Bone marrow (tissue), 2 donors: Measurements from ENCODE around the gene CAPNS1.
"Not testable (repeated sequence)": the region's sequence is repeated elsewhere in the genome, so short reads cannot be mapped to it uniquely, and the experiment has no call there.

Source experiments
- DNase-seq, 2 donors: peaks; one replicate each; lab custom pipeline; 2025; lab: John Stamatoyannopoulos, UW

Gene CAPNS1

DNA sequence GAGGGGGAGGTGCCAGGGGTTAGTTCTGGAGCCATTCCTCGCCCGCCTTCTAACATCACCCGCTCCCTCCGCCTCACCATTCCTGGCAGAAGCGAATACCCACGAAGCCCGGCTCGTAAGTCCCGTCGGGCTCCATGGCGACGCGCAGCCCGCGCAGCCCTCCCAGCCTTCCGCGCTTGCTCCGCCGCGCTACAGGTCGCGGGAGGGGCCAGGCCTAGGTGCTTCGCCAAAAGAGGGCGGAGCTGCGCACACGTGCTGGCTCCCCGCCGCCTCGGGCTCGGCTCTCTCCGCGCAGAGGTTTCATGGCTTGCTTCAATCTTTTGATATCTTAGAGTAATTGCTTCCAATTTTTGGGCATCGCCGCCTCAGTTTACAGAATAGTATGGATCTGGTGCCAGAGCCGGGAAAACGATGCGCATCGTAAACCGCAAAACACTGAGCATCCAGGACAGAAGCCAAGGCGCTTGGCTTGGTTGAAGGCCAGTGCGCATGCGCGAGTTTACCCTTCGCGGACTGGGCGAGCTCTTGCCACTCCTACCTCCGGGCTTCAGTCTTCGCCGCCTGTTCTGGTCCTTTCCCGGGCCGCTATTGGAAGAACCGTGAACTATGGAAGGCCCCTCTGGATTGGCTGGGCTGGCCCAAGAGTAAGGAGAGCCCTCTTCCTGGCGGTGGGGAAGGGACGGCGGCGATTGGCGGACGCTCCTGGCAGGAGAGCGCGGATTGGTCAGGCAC, 25.0 kb upstream of the CAPNS1 start, which contains the start of gene POLR2I:
Gene POLR2I (minus strand): TSS at position 155 of the 732 bp plus-strand sequence. CDS start 19 bp downstream, at position 136.
- peak; percentile 99 for DNase-seq

DNA sequence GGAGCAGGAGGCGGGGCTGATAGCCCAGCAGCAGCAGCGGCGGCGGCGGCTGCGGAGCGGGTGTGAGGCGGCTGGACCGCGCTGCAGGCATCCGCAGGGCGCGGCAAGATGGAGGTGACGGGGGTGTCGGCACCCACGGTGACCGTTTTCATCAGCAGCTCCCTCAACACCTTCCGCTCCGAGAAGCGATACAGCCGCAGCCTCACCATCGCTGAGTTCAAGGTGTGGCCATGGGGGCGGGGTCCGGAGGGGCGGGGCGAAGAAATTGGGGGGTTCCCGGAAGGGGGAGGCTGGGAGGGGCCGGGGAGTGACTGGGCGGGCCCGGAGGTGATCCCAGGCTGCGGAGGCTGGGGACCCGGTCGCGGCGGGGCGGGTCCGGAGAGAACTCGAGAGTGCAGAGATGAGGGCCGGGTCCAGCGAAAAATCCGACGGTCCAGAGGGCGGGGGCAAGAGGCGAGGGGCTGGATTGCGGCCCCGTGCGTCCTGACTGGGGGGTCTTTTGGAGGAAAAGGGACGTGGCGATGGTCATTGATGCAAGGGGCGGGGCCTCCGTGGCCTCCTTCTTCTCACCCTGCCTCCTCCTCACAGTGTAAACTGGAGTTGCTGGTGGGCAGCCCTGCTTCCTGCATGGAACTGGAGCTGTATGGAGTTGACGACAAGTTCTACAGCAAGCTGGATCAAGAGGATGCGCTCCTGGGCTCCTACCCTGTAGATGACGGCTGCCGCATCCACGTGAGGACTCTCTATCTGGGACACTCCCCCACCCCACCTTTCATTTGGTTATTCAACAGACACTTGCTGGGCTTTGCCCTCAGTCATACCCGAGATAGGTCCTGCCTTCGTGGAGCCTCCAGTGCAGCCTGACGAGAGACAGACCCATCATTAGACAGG, 24.2 kb upstream of the CAPNS1 start, which contains the start of gene TBCB:
Gene TBCB (plus strand): TSS at position 16 of the 891 bp plus-strand sequence. CDS start 93 bp downstream, at position 109.
- DNase-seq: peak; percentile 81 to 98

DNA sequence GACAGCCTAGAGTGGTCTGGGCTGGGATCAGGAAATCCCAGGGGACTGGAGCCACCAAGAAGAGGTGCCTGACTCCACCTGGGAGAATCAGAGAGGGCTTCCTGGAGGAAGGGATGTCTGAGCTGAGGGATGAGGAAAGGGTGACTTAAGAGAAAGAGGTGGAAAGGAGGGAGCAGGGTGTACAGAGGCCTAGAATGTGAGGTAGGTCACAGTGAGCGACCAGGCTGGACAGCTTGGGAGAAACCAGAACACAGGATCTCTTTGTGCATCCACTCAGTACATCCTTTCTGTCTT, 23.6 kb upstream of the CAPNS1 start:
- no peak for DNase-seq

DNA sequence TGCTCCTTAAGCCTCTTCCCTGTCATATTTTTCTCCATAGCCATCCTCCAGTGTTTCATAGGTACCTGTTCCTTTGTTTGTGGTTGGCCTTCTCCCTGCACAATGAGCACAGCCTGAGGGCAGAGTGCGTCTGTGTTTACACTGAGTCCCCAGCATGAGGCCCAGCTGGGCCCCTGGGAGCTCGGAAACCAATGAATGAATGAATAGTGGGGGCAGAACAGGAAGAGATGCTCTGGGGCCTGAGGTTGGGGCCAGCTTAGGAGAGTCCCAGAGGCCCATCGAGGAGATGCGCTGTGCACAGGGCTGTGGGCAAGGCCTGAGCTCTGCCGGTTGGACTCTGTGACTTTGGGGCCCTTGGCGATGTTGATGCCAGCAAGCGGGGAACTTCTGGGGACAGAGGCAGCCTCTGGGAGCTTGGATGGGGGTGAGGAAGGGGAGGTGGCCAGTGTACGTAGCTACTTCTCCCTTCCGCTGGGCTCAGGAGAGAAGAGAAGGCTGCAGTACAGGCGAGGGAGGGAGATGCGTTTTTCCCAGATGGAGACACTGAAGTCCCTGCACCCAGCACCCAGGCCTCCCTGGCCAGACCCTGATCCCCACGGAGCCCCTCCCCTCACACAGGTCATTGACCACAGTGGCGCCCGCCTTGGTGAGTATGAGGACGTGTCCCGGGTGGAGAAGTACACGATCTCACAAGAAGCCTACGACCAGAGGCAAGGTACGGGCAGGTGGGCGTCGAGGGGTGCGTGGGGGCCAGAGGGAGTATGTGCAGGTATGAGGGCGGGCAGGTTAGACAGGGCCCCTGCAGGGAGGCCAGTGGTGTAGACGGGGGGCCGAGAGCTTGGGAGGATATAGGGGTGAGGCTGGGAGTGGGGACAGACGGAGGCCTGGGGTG, 19.5 kb upstream of the CAPNS1 start:
- no peak for DNase-seq

DNA sequence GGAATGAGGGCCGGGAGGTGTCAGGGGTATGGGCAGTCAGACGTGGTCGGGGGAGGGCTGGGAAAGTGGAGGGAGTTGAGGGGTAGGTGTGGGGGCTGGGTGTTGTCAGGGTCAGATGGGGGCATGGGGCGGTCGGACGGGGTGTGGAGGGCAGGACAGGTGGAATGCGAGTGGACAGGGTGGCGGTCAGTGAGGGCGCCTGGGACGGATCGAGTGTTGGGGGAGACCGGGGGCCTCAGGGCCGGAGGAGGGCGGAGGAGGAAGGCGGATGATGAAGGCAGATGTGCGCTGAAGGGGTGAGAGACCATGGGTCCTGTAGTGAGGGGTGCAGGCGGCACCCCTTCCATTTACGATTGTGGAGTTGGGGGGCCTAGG, 18.9 kb upstream of the CAPNS1 start:
- no peak for DNase-seq

DNA sequence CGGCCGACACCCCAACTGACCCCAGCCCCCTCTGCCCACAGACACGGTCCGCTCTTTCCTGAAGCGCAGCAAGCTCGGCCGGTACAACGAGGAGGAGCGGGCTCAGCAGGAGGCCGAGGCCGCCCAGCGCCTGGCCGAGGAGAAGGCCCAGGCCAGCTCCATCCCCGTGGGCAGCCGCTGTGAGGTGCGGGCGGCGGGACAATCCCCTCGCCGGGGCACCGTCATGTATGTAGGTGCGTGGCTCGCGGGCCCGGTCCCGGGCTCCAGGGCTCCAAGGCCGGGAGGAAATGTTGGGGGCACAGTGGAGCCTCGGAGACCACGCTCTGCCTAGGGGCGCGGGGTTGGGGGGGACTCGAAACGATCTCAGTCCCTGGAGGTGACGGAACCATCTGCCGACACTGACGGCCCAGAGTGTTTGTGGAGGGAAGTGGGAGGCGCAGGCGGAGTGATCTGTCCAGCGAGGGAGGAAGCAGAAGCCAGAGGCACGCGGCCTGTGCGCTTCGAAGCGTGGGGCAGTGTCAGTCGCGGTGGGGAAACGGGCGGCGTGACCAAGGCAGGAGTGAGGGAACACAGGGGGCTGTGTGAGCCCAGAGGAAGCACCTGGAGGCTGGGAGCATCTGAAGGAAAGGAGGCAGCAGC, 18.3 kb upstream of the CAPNS1 start:
- DNase-seq: no peak

DNA sequence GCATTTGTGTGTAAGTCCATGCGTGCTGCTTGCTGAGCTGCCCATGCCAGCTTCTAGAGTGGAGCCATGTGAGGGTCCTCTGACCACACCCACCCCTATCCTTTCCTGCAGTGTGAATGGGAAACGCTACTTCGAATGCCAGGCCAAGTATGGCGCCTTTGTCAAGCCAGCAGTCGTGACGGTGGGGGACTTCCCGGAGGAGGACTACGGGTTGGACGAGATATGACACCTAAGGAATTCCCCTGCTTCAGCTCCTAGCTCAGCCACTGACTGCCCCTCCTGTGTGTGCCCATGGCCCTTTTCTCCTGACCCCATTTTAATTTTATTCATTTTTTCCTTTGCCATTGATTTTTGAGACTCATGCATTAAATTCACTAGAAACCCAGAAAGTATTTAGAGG, 14.3 kb upstream of the CAPNS1 start:
- no peak for DNase-seq

DNA sequence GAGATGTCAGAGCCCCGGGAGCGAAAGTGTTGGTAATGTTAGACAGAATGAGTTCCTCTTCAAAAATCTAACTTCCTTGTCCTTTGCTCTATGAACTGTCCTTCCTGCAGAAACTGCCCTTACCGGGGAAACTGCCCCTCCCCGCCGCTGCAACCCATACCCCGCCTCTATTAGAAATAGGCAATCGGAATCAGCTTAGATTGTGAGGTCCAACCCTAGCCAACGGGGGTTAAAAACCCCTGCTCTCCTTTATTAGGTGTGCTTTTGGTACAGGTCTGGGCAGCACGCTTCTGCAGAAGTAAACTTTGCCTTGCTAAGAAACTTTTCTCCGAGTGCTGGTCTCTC, 11.5 kb upstream of the CAPNS1 start:
- DNase-seq: no peak

DNA sequence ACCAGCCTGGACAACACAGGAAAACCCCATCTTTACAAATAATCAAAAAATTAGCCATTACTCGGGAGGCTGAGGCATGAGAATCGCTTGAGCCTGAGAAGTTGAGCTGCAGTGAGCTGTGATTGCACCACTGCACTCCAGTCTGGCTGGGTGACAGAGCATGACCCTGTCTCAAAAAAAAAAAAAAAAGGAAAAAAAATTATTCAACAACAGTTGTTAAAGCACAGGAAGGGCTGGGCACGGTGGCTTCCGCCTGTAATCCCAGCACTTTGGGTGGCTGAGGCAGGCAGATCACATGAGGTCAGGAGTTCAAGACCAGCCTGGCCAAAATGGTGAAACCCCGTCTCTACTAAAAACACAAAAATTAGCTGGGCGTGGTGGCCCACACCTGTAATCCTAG, 8.6 kb upstream of the CAPNS1 start:
- not testable (repeated sequence) for DNase-seq

DNA sequence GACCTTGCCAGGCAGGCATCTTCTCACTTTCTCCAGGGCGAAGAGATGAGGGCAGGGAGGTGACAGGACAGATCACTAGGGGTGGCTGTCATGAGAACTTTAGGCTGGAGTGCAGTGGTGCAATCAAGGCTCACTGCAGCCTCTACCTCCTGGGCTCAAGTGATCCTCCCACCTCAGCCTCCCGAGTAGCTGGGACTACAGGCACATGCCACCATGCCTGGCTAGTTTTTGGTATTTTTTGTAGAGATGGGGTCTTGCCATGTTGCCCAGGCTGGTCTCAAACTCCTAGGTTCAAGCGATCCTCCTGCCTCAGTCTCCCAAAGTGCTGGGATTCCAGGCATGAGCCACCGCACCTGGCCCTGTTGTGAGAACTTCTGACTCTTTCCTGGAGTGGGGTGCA, 5.0 kb upstream of the CAPNS1 start:
- not testable (repeated sequence) for DNase-seq

DNA sequence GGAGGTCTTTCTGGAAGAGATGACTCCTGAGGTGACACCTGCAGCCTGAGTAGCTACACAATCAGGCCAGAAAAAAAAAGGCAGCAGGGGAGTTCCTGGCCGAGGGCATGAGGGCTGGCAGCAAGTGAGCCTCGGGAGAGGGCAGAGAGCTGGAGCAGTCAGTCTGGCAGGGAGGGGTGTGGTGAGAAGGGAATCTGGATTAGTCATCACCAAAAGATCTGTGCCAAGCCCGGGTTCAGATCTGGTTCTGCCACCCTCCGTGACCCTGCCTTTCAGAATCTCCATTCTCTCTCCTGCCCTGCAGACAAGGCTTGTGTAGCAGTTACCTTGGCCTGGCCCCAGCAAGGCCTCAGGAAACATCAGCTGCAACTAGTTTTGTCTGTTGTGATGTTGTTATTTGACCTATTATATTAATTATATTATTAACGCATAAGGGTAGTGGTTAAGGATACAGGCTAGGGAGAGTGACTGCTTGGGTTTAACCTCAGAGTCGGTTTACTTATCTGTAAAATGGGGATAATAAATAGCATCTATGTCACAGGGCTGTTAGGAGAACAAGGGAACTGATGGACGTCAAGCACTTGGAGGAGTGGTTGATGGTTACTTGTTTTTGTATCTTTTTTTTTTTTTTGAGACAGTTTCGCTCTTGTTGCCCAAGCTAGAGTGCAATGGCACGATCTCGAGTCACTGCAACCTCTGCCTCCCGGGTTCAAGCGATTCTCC, 2.7 kb upstream of the CAPNS1 start:
- no peak for DNase-seq

DNA sequence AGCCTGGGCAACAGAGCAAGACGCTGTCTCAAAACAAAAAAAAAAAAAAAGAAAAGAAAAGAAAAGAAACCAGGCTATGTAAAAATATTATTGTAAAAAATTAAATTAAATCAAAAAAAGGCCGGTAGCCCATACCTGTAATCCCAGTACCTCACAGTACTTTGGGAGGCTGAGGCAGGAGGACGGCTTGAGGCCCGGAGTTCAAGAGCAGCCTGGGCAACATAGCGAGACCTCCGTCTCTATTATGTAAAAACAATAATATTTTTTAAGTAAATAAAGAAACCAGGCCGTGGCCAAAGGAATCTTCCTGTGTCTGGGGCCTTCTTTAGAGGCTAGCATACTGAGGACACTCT, 770 bp upstream of the CAPNS1 start:
- DNase-seq: no peak

DNA sequence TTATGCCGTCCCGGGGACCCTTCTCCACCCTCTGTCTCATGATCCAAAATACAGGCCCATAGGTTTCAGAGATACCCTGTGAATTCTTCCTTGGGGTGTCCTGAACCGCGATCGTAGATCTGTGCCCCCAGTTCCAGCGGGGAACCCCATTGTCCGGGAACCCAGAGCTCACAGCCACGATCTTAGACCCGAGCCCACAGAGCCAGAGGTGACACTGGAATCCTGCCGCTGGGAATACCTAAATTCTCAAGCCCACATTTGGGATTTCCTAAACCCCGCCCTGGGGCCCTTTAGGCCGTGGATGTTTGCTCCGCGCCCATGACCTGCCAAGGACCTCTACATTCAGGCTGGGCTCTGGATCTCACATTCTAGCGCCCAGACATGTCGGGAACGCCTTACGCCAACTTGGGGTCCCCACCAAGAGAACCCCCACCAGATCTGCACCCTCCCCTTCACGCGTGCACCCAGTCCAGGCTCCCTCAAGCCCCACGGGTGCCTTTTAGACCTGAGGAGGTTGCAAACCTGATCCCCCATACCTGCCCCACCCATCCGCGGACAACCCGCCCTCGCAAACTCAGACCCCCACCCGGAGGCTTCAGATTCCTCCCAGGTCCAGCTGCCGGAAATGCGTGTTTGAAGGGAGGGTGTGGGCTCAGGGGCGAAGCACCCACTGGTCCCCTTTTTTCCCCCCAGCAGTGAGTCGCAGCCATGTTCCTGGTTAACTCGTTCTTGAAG, 605 bp downstream of the CAPNS1 start:
- no peak for DNase-seq

DNA sequence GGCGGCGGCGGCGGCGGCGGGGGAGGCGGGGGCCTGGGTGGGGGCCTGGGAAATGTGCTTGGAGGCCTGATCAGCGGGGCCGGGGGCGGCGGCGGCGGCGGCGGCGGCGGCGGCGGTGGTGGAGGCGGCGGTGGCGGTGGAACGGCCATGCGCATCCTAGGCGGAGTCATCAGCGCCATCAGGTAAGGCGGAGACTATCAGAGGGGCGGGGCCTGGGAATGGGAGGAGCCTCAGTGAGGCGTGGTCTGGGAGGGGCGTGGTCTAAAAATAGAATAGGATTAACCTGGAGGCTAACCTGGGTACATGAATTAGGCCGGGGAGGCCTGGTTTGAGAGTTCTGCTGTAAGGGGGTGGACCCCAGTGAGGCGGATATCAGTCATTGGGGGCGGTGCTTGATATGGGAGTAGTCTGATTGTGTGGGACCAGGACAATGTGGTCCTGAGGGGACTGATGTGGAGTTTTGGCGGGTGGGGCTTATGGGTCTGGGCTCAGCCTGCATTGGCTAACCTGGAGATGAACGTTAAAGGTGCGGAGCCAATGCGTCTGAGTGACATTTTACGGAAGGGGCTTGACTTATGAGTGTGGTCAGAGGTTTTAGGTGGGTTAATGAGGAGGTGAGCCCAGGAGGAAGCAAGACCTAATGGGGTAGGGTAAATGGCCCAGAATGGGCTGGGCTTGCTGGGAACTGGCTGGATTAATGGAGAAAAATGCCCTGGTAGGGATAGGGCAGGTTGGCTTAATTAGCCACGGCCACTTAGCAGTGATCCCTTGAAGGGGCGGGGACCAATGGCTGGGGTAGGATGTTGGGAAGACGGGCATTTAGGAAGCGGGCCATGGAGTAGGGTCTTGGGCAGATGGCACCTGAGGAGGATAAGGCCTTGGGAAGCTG, 1.4 kb downstream of the CAPNS1 start:
- DNase-seq: peak; percentile 65 to 83

DNA sequence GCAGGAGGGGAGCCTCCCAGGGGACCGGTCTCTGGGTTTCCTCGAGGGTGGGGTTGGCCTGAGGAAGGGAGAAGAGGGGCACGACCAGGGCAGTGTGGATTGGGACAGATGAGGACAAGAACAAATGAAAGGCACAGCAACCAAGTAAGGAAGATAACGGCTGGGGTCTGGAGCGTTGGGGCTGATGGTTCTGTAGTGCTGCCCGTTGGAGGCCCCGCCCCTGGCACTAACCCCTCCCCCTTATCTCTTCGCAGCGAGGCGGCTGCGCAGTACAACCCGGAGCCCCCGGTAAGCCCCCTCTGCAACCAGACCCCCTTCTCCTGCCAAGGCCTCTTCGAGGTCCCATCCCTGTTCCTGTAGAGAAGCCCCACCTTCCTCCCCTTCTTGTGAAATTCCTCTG, 2.2 kb downstream of the CAPNS1 start:
- DNase-seq: no peak

DNA sequence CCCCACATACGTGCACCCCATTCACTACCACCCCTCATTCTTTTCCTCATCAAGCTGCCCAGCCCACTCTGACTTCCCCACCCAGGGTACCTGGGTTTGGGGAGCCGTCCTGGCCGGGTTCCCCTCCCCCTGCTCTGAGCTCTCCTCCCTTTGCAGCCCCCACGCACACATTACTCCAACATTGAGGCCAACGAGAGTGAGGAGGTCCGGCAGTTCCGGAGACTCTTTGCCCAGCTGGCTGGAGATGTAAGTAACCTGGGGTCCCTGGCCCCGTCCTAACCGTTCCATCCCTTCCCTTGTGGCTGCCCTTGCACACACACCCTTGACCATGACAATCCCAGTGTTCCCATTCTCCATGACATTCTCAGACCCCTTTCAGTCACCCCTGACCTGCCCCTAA, 2.6 kb downstream of the CAPNS1 start:
- no peak for DNase-seq

DNA sequence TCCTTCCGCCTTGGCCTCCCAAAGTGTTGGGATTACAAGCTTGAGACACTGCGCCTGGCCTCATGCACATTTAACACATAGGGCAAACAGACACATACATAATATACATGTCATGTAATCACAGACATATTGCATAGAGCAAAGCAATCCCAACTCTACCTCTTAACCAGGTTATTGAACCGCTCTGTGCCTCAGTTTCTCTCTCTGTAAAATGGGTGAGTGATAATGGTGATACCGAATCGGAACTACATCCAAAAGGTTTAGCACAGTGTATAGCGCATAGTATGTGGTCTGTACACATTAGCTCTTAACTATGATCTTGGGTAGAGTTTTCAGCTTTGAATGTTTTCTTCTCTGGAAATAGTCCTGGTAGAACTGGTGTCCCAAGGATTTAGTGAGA, 4.8 kb downstream of the CAPNS1 start:
- DNase-seq: no peak

DNA sequence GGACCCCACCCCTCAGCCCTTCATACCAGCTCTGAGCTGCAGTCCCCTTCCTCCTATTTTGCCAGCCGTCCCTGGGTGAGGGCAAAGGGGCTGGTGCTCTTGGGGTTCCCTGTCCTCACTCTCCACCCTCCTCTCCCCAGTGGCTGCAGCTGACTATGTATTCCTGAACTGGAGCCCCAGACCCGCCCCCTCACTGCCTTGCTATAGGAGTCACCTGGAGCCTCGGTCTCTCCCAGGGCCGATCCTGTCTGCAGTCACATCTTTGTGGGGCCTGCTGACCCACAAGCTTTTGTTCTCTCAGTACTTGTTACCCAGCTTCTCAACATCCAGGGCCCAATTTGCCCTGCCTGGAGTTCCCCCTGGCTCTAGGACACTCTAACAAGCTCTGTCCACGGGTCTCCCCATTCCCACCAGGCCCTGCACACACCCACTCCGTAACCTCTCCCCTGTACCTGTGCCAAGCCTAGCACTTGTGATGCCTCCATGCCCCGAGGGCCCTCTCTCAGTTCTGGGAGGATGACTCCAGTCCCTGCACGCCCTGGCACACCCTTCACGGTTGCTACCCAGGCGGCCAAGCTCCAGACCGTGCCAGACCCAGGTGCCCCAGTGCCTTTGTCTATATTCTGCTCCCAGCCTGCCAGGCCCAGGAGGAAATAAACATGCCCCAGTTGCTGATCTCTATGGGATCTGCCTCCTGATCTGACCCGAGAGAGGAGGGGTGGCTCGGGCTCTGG, 10.0 kb downstream of the CAPNS1 start:
- no peak for DNase-seq

DNA sequence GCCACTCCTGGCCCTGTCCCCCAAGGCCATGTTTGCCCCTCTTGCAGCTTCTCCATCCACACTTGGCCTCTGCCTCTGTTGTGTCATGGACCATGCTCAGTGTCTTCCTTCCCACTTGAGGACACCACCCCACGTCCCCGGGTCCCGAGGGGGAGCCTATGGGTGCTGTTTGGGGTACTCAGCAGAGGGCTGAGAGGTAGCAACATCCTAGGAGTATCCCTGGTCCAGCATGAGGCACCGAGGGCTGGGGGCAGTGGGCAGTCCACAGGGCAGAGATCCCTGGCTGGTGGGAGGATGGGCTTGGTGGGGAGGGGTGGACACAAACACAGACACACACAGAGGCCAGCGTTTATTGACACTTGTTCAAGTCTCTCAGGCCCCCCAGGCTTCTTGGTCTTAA, 10.7 kb downstream of the CAPNS1 start:
- DNase-seq: no peak
